GM12875 (cell line): ENCODE measurements around the gene TRANK1.

Experiments
- H3K4me3 ChIP-seq: one replicate; pipeline ENCODE4 v1.5.1; 2011; ENCODE audit warnings: low read depth, low read length, control low read depth
- CTCF ChIP-seq: IDR thresholded peaks from 2 replicates; pipeline ENCODE4 v1.5.1; 2011; ENCODE audit warnings: low read depth, mild to moderate bottlenecking, control low read depth, inconsistent platforms, low read length, moderate library complexity, borderline replicate concordance; ENCODE audit not compliant: insufficient read depth

Gene TRANK1

GRCh38 chr3:36811768-36812167, 133.1 kb downstream of the TRANK1 start:
- no peak for TF ChIP-seq CTCF

GRCh38 chr3:36804295-36805055, 140.4 kb downstream of the TRANK1 start:
- TF ChIP-seq CTCF, result no peak
- no peak overlapping the region for H3K4me3 ChIP-seq

More at GRCh38 chr3:36811768-36812167, 133.1 kb downstream of the TRANK1 start:
- H3K4me3 ChIP-seq, result no peak overlapping the region

GRCh38 chr3:36803091-36803791, 141.6 kb downstream of the TRANK1 start:
- TF ChIP-seq CTCF, result no peak
- H3K4me3 ChIP-seq, result no peak overlapping the region

GRCh38 chr3:36800533-36801116, 144.2 kb downstream of the TRANK1 start:
- no peak for TF ChIP-seq CTCF
- H3K4me3 ChIP-seq, result no peak overlapping the region

- TF ChIP-seq CTCF, result no peak
- H3K4me3 ChIP-seq, result no peak overlapping the region
Observed at GRCh38 chr3:36796881-36797280, 148.0 kb downstream of the TRANK1 start.

- TF ChIP-seq CTCF, result no peak
- H3K4me3 ChIP-seq, result no peak overlapping the region
Observed at GRCh38 chr3:36796161-36796560, 148.7 kb downstream of the TRANK1 start.
